Embryonic facial prominence (tissue), 1 donor: ENCODE measurements around the gene TWIST2.

ENCODE experiments used
- DNase-seq: peaks from one replicate; pipeline ENCODE4 v3.0.0-alpha.2; 2016; ENCODE audit errors: extremely low spot score

The TWIST2 gene

DNA sequence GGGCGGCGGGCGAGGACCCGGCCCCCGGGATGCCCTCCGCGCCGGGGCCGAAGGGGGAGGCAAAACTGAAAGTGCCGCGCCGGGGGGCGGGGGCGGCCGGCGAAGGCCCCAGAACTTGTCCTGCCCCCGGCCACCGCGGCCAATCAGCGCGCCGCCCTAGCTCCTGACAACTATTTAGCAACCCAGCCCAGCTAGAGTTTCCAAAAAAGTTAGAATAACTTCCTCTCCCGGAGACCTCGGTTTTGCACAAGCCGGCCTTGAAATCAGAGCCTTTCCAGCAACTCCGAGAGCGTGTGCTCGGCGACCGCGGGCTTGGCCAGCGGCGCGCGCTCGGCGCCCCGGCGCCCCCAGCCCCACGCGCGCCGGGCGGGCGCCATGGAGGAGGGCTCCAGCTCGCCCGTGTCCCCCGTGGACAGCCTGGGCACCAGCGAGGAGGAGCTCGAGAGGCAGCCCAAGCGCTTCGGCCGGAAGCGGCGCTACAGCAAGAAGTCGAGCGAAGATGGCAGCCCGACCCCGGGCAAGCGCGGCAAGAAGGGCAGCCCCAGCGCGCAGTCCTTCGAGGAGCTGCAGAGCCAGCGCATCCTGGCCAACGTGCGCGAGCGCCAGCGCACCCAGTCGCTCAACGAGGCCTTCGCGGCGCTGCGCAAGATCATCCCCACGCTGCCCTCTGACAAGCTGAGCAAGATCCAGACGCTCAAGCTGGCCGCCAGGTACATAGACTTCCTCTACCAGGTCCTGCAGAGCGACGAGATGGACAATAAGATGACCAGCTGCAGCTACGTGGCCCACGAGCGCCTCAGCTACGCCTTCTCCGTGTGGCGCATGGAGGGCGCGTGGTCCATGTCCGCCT is at the start of gene TWIST2:
Gene TWIST2, plus strand, starts transcription at position 245 of the 850 bp plus-strand sequence. Its CDS starts 131 bp downstream, at position 376.
- peak; percentile 54 for DNase-seq

DNA sequence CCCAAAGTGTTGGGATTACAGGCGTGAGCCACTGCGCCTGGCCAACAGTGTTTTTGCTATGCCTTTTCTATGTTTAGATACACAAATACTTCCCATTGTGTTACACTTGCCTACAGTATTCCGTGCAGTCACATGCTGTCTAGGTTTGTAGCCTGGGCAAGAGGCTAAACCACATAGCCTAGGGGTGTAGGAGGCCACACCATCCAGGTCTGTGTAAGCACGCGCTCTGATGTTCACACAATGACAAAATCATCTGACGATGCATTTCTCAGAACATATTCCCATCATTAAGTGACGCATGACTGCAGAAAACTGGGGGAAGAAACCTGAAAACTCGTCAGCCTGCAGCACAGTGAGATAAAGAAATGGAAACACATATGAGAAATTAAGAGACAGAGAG is 46.1 kb upstream of the TWIST2 start:
- DNase-seq, result no peak

DNA sequence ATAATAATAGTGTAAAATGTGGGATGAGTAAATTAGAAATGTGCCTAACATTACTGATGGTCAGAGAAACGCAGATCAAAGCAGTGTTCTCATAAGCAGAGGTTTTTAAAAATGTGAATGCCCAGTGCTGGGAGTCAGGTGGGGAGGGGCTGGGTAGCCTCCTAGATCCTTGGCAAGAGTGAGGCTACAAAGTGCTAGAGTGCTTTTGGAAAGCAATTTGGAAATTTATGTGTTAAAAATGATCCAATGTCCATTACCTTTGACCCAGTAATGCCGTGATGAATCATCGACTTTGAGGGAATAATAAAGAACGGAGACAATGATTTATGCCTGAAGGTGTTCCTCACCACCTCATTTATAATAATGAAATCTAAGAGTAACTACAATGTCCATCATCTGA is 44.9 kb upstream of the TWIST2 start:
- no peak for DNase-seq

DNA sequence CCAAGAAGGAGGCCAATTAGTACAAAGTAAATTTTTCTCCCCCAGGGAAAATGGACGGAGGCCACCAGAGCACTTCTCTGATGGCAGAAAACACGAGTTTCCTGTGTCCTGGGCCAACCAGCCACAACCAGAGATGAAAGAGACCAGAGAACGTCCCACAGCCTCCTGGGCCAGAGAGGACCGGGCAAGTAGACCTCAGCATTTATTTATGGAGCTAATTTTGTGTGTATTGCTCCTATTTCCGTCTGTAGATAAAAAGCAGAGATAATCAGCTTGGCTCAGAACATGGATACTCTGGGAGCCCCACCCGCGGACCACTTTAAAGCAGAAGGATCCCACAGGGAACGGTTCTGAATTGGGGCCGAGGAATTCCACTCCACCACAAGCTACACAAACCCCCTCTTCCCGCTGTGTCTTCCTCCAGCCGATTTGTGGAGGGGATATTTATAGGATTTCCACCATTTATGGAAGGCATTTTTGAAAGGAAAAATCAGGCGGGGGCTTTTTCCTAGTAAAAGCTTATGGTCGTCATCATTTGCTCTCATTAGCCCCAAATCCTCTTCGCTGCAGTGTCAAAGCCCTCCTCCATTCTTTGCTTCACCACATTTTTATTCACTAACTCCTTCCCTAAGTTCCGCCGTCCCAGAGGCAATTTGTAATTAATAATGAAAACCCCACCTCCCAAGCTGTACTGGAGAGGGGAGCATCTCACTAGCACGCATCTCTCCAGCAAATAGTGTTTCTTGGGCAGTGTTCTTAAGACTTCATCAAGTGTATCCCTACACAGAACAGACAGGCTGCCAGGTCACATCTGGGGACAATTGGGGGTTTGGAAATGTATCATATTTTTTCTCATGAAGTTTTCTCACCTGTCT is 43.7 kb upstream of the TWIST2 start:
- peak; percentile 12 for DNase-seq

DNA sequence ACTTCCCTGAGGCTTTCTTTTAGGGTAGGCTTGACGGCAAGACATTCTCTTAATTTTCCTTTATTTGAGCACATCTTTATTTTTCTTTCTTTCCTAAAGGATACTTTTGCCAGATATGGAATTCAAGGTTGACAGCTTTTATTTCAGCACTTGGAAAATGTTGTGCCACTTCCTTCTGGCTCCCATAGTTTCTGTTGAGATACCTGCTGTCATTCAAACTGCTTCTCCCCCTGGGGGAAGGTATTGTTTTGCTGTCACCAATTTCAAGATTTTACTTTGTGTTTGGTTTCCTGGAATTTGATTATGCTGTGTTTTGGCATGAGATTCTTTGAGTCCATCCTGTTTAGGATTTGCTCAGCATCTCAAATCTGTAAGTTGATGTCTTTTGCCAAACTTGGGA is 39.1 kb upstream of the TWIST2 start:
- DNase-seq, result no peak

DNA sequence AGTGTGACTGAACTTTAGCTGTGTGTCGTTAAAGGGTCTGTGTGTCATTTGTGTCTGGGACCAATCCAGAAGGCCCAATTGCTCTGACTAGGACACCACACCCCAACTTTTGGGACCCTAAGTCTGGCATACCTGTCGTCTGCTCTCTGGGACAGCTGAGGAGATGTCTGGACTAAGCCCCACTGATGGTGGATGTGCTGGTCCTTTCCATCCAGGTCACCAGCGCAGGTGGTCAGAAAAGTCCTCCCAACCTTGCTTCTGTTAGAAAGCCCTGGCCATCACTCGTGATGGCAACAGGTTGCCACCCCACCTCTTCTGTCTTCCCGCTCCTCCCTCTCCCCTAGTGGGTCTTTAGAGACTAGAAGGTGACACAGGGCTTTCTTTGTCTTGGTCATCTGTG is 37.6 kb upstream of the TWIST2 start:
- no peak for DNase-seq

DNA sequence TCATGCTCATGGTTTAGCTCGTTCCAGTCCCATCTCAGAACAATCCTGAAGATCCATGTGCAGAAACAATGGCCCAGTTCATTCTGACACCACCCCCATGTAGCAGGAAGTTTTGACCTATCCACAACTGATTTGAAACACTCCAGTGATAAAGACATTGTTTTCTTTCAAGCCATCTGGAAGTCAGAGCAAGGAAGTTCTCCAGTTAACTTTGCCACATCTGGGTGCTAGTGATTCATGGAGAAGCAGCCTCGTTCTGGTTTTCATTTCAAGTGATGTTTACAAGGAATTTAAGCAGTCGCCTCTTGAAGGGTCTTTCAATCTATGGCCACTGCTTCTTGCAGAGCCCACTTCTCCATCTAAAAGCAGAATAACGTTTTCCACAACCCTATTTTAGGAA is 36.6 kb upstream of the TWIST2 start:
- no peak for DNase-seq

DNA sequence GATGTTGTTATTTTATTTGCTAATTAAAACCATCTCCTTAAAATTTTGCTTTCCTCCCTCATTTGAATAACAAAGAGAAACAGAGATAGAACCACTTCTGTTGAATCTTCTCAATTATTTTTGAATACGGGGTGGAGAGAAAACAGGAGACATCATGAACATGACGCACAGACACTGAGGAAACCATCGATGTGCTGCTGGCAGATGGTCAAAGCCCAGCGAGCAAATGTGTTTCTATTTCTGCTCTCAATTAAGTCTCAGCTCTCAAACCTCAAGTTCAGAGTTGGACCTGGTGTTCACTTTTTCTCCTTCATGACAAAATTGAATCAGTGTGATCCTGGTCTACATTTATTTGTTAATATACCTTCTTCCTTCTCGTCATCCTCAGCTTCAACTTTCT is 36.1 kb upstream of the TWIST2 start:
- no peak for DNase-seq

DNA sequence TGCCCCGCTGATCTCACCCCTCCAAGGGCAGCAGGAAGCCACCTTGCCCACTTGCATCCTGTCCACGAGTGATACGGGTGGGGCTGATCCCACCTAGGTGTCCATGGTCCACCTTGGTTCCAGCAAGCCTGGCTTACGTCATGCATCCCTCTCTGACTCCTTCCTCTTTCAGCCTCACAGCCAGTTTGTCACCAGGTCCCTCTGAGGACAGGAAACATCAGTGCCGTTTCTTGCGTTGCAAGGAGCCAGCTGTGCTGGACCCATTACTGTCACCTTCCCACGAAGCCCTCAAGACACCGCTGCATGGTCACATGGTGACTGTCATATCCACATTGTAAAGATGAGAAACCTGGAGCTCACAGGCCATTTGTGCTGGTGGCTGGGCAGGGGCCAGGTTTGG is 34.8 kb upstream of the TWIST2 start:
- no peak for DNase-seq

DNA sequence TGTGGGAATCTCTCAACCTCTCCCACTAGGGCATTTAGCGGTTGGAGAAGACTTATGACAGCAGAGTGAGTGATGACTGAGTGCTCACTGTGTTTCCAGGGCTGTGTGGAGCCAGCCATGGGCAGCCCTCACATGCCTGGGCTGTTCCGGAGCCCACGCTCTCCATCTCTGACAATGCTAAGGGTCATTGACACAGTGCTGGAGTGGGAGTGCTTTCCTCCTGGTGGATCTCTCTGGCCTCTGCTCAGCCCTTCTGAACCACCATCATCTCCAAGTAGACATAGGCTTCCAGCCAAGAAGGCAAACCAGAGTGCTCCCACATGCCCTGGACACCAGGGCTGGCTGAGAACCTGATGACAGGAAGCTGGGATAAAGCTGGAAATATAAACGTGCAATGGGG is 33.1 kb upstream of the TWIST2 start:
- DNase-seq, result no peak

DNA sequence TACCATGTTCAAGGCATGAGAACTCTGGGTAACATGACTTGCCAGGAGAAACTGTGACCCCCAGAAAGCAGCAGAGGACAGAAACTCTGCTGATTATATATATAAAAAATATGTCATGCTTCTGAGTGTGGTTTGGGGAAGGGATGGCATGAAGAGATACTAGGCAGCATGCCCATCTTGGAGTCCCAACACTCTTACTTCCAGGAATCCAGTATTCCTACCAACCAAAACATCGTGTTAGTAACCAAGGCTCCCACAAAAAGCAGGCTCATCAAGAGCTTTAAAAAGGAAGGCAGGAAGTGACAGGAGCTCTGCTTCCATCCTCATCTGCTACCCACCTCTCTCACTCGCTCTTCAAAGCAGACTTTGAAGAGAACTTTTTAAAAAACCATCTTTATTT is 31.6 kb upstream of the TWIST2 start:
- no peak for DNase-seq

DNA sequence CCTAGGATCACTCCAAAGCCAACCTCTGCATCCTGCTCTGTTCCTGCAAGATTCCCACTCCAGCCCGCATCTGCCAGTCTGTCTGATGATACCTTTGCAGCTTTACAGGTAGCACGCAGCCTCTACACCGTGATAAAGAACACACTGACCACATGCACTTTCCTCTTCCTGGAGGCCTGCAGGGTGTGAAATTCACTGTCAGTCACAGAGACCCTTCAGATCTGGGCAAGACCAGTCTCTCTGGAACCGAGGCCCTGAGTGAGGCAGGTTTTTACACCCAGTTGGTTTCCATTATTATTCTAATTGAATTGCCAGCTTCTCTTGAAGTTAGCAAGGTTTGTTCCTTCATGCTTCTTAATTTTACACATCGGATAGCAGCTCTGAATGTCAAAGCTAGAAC is 30.5 kb upstream of the TWIST2 start:
- DNase-seq, result no peak

DNA sequence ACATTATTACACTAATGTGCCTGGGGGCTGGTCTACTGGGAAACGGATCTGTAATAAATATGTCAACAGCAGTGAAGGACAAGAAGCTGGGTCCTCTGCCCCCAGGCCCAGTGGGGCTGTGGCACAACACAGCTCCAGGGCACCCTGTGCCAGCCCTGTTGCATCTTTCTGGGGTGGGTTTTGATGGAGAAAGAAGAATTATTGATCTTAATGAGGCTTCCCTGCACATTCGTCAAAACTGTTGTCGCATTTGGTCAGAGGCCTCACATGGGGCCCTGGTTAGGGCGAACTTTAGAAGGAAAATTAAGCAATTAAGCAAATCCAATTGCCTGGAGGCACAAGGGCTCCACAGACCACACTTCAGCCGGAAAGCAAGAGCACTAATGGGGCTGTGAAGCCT is 30.0 kb upstream of the TWIST2 start:
- no peak for DNase-seq

DNA sequence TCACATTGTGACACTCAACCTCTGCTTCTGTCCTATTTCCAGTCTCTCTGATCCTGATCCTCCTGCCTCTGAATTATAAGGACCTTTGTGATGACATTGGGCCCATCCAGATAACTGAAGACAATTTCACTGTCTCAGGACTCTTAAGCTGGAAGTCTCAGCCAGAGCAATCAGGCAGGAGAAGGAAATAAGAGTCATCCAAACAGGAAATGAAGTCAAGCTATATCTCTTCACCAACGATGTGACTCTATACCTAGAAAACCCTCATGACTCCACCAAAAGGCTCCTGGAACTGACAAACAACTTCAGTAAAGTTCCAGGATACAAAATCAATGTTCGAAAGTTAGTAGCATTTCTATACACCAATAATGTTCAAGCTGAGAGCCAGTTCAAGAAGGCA is 29.3 kb upstream of the TWIST2 start:
- no peak for DNase-seq

DNA sequence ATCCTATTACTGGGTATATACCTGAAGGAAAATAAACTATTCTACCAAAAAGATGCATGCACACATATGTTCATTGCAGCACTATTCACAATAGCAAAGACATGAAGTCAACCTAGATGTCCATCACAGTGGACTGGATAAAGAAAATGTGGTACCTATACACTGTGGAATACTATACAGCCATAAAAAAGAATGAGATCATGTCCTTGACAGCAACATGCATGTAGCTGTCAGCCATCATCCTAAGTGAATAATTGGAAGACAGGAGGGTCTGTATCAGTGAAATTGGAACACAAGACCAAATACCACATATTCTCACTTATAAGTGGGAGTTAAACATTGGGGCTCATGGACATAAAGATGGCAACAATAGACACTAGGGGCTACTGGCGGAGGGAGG is 27.7 kb upstream of the TWIST2 start:
- no peak for DNase-seq

DNA sequence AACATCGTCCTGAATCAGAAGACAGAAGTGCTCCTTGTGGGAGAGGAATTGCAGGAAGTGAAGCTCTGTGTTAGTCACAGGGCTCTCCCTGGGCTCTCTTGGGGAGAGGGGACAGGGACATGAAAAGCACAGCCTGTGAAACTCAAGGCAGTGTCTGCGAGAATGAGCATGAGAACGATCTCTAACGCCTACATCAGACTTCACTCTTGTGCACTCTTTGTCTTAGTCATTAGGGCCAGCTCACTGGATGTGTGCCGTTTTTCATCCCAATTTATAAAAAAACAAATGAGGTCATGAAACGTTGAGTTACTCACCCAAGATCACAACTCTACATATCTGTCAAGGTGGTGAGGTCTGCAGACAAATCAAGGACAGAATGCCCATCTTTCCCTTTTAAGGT is 27.0 kb upstream of the TWIST2 start:
- no peak for DNase-seq

DNA sequence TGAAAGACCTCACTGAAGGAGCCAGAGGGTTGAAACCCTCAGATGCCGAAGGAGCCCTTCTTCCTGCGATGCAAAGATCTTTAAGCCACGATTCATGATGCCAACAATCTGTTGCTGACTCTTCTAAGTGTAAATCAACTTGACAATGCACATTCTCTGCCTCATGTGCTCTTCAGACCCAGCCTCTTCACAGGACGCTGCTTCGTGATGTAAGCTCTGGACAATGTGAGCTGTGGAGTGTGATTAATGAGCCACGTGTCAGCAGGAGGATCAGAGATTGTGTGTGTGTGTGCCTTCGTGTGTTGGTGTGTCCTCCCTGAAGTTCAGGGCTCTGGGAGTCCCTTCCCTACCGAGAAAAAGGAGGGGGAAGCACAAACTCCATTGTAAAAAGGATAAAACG is 26.5 kb upstream of the TWIST2 start:
- DNase-seq, result no peak

DNA sequence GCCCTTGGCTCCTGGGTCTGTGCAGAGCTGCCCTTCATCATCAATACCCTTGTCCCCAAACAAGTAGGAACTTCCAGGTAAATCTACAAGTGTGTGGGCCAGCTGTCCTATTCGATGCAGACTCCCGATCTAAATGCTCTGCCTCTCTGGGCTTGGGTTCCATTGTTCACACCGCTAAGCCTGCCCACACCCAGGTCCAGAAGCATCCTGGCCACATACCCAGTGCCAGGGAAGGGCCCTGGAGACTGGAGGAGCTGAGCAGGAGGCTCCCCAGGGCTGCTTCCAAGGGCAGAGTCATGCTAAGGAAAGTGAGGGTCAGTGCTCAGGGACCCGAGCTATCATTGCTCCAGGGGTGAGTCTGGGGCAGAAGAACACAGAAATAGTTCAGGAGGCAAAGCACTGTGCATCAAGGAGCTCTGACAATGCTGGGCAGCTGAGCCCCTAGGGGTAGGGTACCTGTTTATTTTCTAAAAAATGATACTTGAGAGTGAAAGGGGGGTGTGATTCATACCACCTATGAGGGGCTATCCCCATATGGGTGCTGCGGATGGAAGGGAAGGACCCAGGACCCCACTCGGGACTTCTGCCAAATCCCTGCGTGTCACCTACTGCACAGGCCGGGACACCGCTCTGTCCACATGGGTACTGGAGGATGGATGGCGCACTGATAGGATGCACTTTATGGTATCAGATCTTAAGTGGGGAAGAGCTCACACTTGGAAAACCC is 25.8 kb upstream of the TWIST2 start:
- no peak for DNase-seq

DNA sequence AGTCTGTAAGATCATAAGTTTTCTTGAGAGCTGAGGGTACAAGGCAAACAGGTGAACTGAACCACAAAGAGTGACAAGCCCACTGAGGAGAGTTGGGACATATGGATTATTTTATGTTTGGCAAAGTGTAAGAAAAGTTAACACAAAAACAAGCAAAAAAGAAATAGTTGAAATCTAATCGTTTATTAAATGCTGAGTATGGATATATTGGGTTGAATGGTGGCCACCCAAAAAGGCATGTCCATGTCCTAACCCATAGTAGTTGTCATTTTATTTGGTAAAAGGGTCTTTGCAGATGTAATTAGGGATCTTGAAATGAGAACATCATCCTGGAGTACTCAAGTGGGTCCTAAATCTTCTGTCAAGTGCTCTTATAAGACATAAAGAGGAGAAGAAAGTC is 24.9 kb upstream of the TWIST2 start:
- DNase-seq, result no peak

DNA sequence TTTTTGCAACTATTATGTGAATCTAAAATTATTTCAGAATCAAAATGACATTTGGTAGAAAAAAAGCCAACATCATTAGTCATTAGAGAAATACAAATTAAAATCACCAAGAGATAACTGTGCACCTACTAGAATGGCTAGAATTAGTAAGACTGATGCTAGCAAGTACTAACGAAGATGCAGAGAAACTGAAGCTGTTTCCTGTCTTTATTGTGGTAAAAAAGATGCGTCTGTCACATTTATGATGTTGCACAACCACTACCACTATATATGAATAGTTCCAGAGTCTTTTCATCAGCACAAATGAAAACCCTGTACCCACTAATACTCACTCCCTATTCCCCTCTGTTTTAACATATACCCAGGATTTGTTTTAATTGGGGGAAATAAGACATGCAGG is 16.7 kb upstream of the TWIST2 start:
- DNase-seq, result no peak

DNA sequence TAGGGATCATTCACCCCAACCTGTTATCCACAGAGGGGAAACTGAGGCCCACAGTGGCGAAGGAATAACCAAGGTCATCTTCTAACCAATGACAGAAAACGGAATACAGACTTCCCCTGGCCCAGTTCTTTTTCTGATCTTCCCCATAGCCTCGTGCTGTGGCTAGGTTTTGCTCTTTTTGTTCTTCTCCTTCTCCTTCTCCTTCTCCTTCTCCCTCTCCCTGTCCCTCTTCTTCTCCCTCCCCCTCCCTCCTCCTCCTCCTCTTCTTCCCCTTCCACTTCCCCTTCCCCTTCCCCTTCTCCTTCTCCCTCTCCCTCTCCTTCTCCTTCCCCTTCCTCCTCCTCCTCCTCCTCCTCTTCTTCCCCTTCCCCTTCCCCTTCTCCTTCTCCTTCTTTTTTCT is 12.9 kb upstream of the TWIST2 start:
- DNase-seq, result no peak

DNA sequence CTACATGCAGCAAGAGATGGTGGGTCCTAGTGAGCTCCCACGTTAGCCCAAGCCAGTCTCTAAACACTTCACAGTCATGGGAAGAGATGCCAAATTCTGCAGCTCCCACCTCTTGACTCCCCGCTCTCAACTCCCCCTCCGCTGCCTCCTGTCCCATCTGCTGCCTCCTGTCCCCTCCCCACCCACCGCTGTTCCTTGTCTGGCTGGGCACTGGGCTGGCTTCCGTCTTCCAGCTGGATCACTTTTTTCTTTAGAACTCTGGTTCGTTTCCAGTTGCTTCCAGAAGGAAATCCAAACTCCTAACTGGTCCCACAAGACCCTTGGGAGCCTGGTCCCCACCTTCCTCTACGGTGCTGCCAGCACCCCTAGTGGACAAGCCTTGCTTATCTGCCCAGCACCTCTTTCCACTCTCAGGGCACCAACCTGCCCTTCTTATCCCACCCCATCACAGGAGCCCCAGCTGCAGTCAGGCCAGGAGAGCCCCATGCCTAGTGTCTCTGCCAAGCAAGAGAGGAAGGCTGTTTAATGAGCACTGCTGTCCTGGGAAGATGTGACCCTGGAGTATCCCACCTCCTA is 12.1 kb upstream of the TWIST2 start:
- DNase-seq, result no peak
